GM23248 (cell line): ENCODE data around the gene DENND5B.

Source experiments
- EZH2 ChIP-seq: fragments of 200-600 bp; sonication (generic); IDR thresholded peaks from 2 replicates; pipeline ENCODE4 v1.6.1; 2018; ENCODE audit warnings: antibody characterized with exemption, mild to moderate bottlenecking; ENCODE audit not compliant: insufficient read depth, poor library complexity, severe bottlenecking
- EZH2phosphoT487 ChIP-seq: fragments of 200-600 bp; sonication (generic); IDR thresholded peaks from 2 replicates; pipeline ENCODE4 v1.6.1; 2018; ENCODE audit warnings: antibody characterized with exemption, moderate library complexity, mild to moderate bottlenecking, low read depth; ENCODE audit not compliant: insufficient read depth

DNA sequence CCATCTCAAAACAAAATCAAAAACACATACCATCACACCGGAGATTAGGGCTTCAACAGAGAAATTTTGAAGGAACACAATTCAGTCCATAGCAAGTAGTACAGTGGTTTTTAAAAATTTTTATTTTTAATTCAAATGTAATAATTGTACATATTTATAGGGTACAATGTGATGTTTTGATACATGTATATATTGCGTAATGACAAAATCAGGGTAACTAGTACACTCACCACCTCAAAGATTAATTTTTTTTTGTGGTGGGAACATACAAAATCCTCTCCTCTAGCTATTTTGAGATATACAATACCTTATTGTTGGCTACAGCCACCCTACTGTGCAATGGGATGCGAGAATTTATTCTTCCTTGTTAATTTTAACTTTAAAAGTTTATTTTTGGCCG lies 42.5 kb upstream of the DENND5B start:
- TF ChIP-seq EZH2phosphoT487 (no peak), EZH2 (no peak)
